Subcutaneous abdominal adipose tissue (tissue), 5 donors: ENCODE measurements around the gene GTF3A.
"Not testable (repeated sequence)": the region's sequence is repeated elsewhere in the genome, so short reads cannot be mapped to it uniquely, and the experiment has no call there.

Experiments
- H3K27ac ChIP-seq: one replicate; pipeline ENCODE4 v1.7.0; 2013; ENCODE audit warnings: low read depth, mild to moderate bottlenecking, inconsistent platforms, low read length, moderate library complexity
- H3K27me3 ChIP-seq, 5 donors: one replicate each; pipeline ENCODE4 v1.7.0; 2013; ENCODE audit warnings: low read length in 5 of 5, inconsistent platforms in 1 of 5; ENCODE audit not compliant: control insufficient read depth in 5 of 5, insufficient read depth in 4 of 5
- H3K36me3 ChIP-seq, 5 donors: one replicate each; pipeline ENCODE4 v1.7.0; 2013; ENCODE audit warnings: low read length in 5 of 5; ENCODE audit not compliant: control insufficient read depth in 5 of 5, insufficient read depth in 5 of 5
- H3K4me1 ChIP-seq, 5 donors: one replicate each; pipeline ENCODE4 v1.7.0; 2013; ENCODE audit warnings: low read length in 5 of 5, mild to moderate bottlenecking in 3 of 5, moderate library complexity in 1 of 5; ENCODE audit not compliant: control insufficient read depth in 5 of 5, insufficient read depth in 5 of 5
- H3K4me3 ChIP-seq, 5 donors: one replicate each; pipeline ENCODE4 v1.7.0; 2013; ENCODE audit warnings: low read length in 5 of 5, low read depth in 1 of 5
- H3K9ac ChIP-seq, 5 donors: one replicate each; pipeline ENCODE4 v1.7.0; 2013; ENCODE audit warnings: low read length in 5 of 5, mild to moderate bottlenecking in 4 of 5, moderate library complexity in 3 of 5
- H3K9me3 ChIP-seq, 5 donors: one replicate each; pipeline ENCODE4 v1.7.0; 2013; ENCODE audit warnings: low read length in 5 of 5; ENCODE audit not compliant: control insufficient read depth in 5 of 5
- donor health status: healthy.
- donor health status: healthy.
- donor health status: healthy.
- donor health status: healthy.
- donor health status: healthy.

GTF3A gene

GRCh38 chr13:27389891-27390290, 34.5 kb upstream of the GTF3A start:
- no peak overlapping the region for H3K4me3 ChIP-seq
- H3K9ac ChIP-seq, result no peak overlapping the region
- peaks cover 0 to 16% (median 13%) of the 10 kb centered on the region in 5 donors for H3K4me1 ChIP-seq
- H3K27ac ChIP-seq, result no peak overlapping the region
- no peaks in the 10 kb centered on the region for H3K9me3 ChIP-seq
- H3K36me3 ChIP-seq, result no peaks in the 10 kb centered on the region
- no peaks in the 10 kb centered on the region for H3K27me3 ChIP-seq

GRCh38 chr13:27391471-27391870, 32.9 kb upstream of the GTF3A start:
- H3K27ac ChIP-seq, result peak overlapping the region; percentile 17
- H3K27me3 ChIP-seq, result no peaks in the 10 kb centered on the region
- no peak overlapping the region for H3K9ac ChIP-seq
- H3K4me3 ChIP-seq, result no peak overlapping the region
- no peaks in the 10 kb centered on the region for H3K36me3 ChIP-seq
- H3K4me1 ChIP-seq, result peaks cover 0 to 16% (median 13%) of the 10 kb centered on the region in 5 donors
- H3K9me3 ChIP-seq, result no peaks in the 10 kb centered on the region

- no peaks in the 10 kb centered on the region for H3K27me3 ChIP-seq
- H3K9ac ChIP-seq, result no peak overlapping the region
- no peaks in the 10 kb centered on the region for H3K9me3 ChIP-seq
- H3K27ac ChIP-seq, result no peak overlapping the region
- H3K36me3 ChIP-seq, result no peaks in the 10 kb centered on the region
- H3K4me3 ChIP-seq, result no peak overlapping the region
- H3K4me1 ChIP-seq, result peaks cover 0 to 16% (median 13%) of the 10 kb centered on the region in 5 donors
These were observed 31.3 kb upstream of the GTF3A start for GRCh38 chr13:27393101-27393500.

GRCh38 chr13:27395007-27395510, 29.4 kb upstream of the GTF3A start:
- no peak overlapping the region for H3K27ac ChIP-seq
- no peaks in the 10 kb centered on the region for H3K27me3 ChIP-seq
- H3K9ac ChIP-seq, result no peak overlapping the region
- H3K4me1 ChIP-seq, result peaks cover 0 to 11% (median 8%) of the 10 kb centered on the region in 5 donors
- H3K36me3 ChIP-seq, result no peaks in the 10 kb centered on the region
- no peaks in the 10 kb centered on the region for H3K9me3 ChIP-seq
- H3K4me3 ChIP-seq, result no peak overlapping the region

GRCh38 chr13:27396252-27396846, 28.1 kb upstream of the GTF3A start:
- no peak overlapping the region for H3K4me3 ChIP-seq
- no peaks in the 10 kb centered on the region for H3K36me3 ChIP-seq
- peaks cover 0 to 11% (median 5%) of the 10 kb centered on the region in 5 donors for H3K4me1 ChIP-seq
- H3K9me3 ChIP-seq, result no peaks in the 10 kb centered on the region
- H3K9ac ChIP-seq, result no peak overlapping the region
- no peak overlapping the region for H3K27ac ChIP-seq
- no peaks in the 10 kb centered on the region for H3K27me3 ChIP-seq

- Histone ChIP-seq H3K27ac (no peak overlapping the region), H3K4me3 (no peak overlapping the region), H3K9me3 (no peaks in the 10 kb centered on the region), H3K27me3 (no peaks in the 10 kb centered on the region), H3K36me3 (no peaks in the 10 kb centered on the region), H3K4me1 (peaks cover 3 to 19% (median 18%) of the 10 kb centered on the region in 5 donors), H3K9ac (no peak overlapping the region)
These were observed 26.1 kb upstream of the GTF3A start for GRCh38 chr13:27398360-27398759.

GRCh38 chr13:27400405-27400804, 24.0 kb upstream of the GTF3A start:
- not testable (repeated sequence) for H3K27me3 ChIP-seq, H3K9me3 ChIP-seq, H3K4me3 ChIP-seq, H3K36me3 ChIP-seq, H3K9ac ChIP-seq, H3K27ac ChIP-seq
- peaks cover 5 to 31% (median 25%) of the 10 kb centered on the region in 5 donors for H3K4me1 ChIP-seq

- H3K9ac ChIP-seq, result no peak overlapping the region
- H3K4me1 ChIP-seq, result peaks cover 5 to 31% (median 25%) of the 10 kb centered on the region in 5 donors
- H3K27me3 ChIP-seq, result no peaks in the 10 kb centered on the region
- H3K36me3 ChIP-seq, result no peaks in the 10 kb centered on the region
- H3K9me3 ChIP-seq, result no peaks in the 10 kb centered on the region
- H3K27ac ChIP-seq, result no peak overlapping the region
- no peak overlapping the region for H3K4me3 ChIP-seq
These were observed 23.2 kb upstream of the GTF3A start for GRCh38 chr13:27401210-27401609.

GRCh38 chr13:27403203-27403678, 21.2 kb upstream of the GTF3A start:
- Histone ChIP-seq H3K27me3 (peaks cover 0 to 3% (median 0%) of the 10 kb centered on the region in 5 donors), H3K27ac (peak overlapping the region; percentile 87), H3K9ac (peak overlapping the region in 2 of 5 donors; percentile 12 to 38), H3K4me1 (peaks cover 5 to 31% (median 25%) of the 10 kb centered on the region in 5 donors), H3K36me3 (no peaks in the 10 kb centered on the region), H3K4me3 (no peak overlapping the region), H3K9me3 (no peaks in the 10 kb centered on the region)

- Histone ChIP-seq H3K9me3 (no peaks in the 10 kb centered on the region), H3K36me3 (no peaks in the 10 kb centered on the region), H3K9ac (peak overlapping the region in 2 of 5 donors; percentile 5 to 12), H3K4me3 (no peak overlapping the region), H3K27me3 (peaks cover 0 to 3% (median 0%) of the 10 kb centered on the region in 5 donors), H3K4me1 (peaks cover 5 to 31% (median 25%) of the 10 kb centered on the region in 5 donors), H3K27ac (peak overlapping the region; percentile 87)
These were observed 20.6 kb upstream of the GTF3A start for GRCh38 chr13:27403727-27404385.
